ENCODE measurements around the gene MAIP1. TPM values are rescaled to one million over a fixed set of nuclear protein-coding genes. Genes with fewer than 3 reads are reported as not detected.
A peak's percentile ranks its signal among the peaks of the same experiment; 100 is the strongest.

The MAIP1 gene
- total RNA-seq, 1 donor: 26.8 TPM

DNA sequence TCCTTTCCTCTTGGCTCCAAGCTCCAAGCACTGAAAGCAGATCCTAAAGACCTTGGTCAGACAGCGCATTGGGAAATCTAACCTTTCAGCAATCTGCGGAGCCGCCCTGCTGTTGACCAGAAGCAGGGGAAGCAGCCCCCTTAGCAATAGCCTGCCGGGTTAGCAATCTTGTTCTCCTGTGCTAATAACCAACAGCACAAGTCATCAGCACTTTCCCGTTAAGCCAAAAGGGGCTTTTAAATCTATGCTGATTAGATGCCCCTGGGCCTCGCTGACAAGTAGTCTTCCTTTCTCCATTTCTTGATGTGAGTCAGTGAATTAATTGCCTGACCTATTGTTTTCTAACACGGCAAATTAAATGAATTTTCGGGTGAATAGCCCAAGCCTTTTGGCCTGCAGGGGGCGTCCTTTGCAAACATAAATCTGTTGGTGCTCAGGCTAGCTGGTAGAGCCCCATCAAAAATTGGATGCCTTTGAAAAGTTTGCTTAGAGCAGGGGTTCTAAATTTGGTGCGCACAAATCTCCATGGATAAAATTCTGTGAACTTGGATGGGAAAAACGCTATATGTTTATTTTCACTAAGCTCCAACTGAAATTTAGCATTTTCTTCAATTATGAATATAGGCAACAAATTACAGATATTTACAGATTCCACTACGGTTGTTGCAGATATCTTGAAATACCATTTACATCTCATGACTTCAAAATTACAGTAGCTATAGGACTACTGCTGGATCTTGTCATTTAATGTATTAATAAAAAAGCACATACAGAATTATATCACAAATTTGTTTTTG lies 24.6 kb downstream of the MAIP1 start:
- Histone ChIP-seq H3K4me2 (ENCODE audit: insufficient read depth, low read length) (peak overlapping the region; percentile 84), H3K36me3 (ENCODE audit: insufficient read depth, low read length) (no peaks in the 10 kb centered on the region), H3K79me2 (ENCODE audit: insufficient read depth, low read length) (no peaks in the 10 kb centered on the region), H3K27me3 (ENCODE audit: insufficient read depth, low read length) (no peaks in the 10 kb centered on the region), H3K9me3 (ENCODE audit: low read depth, low read length) (no peaks in the 10 kb centered on the region), H3K4me3 (ENCODE audit: insufficient read depth, low read length) (peak overlapping the region; percentile 65), H3K4me1 (ENCODE audit: insufficient read depth, low read length) (peaks cover 31% of the 10 kb centered on the region), H4K20me1 (ENCODE audit: insufficient read depth, low read length) (no peaks in the 10 kb centered on the region), H2AFZ (ENCODE audit: low read length) (peak overlapping the region; percentile 74), H3K27ac (ENCODE audit: low read depth, low read length) (peak overlapping the region; percentile 50)
- TF ChIP-seq, protein P1, sequence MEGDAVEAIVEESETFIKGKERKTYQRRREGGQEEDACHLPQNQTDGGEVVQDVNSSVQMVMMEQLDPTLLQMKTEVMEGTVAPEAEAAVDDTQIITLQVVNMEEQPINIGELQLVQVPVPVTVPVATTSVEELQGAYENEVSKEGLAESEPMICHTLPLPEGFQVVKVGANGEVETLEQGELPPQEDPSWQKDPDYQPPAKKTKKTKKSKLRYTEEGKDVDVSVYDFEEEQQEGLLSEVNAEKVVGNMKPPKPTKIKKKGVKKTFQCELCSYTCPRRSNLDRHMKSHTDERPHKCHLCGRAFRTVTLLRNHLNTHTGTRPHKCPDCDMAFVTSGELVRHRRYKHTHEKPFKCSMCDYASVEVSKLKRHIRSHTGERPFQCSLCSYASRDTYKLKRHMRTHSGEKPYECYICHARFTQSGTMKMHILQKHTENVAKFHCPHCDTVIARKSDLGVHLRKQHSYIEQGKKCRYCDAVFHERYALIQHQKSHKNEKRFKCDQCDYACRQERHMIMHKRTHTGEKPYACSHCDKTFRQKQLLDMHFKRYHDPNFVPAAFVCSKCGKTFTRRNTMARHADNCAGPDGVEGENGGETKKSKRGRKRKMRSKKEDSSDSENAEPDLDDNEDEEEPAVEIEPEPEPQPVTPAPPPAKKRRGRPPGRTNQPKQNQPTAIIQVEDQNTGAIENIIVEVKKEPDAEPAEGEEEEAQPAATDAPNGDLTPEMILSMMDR (IDR thresholded peaks at IDR 0.05; ENCODE audit: extremely low read depth, low read depth, low read length): peak; percentile 93
- DNase-seq (ENCODE audit: insufficient read length, low spot score, missing footprints): no peak

DNA sequence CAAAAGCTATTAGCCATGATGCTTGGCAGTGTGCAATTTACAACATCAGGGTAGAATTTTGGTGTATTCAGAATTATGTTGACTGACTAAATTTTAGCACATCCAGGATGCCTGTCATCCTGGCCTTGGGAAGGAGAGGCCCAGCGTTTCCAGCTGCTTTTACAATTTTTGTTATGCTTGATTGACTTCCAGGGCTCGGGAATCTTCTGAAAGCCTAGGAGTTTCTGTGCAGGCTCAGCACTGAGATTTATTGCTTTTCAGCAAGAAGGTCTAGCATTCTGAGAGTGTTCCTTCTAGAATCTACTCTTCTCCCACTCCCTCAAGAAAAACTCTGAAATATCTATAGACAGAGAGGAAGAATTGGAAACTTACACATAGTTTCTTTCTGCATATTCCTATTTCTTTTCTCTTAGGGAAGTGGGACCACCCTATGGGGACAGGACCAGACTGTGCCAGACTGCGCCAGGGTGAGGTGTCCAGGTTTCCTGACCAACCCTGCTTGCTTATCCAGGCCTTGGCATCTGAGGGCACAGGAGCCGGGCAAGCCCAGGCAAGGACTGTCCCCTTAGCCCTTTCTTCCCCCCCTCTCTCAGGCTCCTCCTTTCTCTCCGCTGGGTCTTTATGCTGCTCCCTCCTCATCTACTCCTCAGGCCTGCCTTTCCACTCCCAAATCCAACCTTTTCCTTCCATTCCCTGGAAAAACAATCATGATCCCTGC lies 26.9 kb downstream of the MAIP1 start:
- Histone ChIP-seq H3K9me3 (ENCODE audit: low read depth, low read length) (no peaks in the 10 kb centered on the region), H3K27ac (ENCODE audit: low read depth, low read length) (no peak overlapping the region), H3K36me3 (ENCODE audit: insufficient read depth, low read length) (no peaks in the 10 kb centered on the region), H2AFZ (ENCODE audit: low read length) (no peak overlapping the region), H4K20me1 (ENCODE audit: insufficient read depth, low read length) (no peaks in the 10 kb centered on the region), H3K4me2 (ENCODE audit: insufficient read depth, low read length) (no peak overlapping the region), H3K79me2 (ENCODE audit: insufficient read depth, low read length) (no peaks in the 10 kb centered on the region), H3K4me3 (ENCODE audit: insufficient read depth, low read length) (no peak overlapping the region), H3K27me3 (ENCODE audit: insufficient read depth, low read length) (no peaks in the 10 kb centered on the region), H3K4me1 (ENCODE audit: insufficient read depth, low read length) (peaks cover 27% of the 10 kb centered on the region)
- TF ChIP-seq, protein P1 (IDR thresholded peaks at IDR 0.05; ENCODE audit: extremely low read depth, low read depth, low read length): no peak
- no peak for DNase-seq (ENCODE audit: insufficient read length, low spot score, missing footprints)

DNA sequence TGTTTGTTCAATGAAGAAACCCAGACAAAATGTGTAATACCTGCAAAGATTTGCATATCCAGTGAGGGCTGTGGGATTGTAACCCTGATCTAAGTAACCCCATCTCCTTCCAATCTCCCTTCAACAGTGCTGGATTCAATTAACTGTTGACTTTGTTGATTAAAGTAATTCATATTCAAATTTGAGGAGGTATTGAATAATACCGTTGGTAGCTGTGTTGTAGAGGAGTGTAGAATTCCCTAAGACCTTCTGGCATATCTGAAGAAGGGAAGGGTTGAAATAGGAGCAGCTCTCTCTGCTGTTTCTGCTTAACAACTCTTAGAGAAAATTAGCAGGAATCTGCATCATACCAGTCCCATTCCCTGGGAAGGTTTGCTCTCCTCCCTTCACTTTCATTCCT lies 28.2 kb downstream of the MAIP1 start:
- no peak for DNase-seq (ENCODE audit: insufficient read length, low spot score, missing footprints)
- Histone ChIP-seq H3K79me2 (ENCODE audit: insufficient read depth, low read length) (no peaks in the 10 kb centered on the region), H3K9me3 (ENCODE audit: low read depth, low read length) (no peaks in the 10 kb centered on the region), H3K4me2 (ENCODE audit: insufficient read depth, low read length) (no peak overlapping the region), H3K27ac (ENCODE audit: low read depth, low read length) (no peak overlapping the region), H4K20me1 (ENCODE audit: insufficient read depth, low read length) (no peaks in the 10 kb centered on the region), H3K4me3 (ENCODE audit: insufficient read depth, low read length) (no peak overlapping the region), H3K4me1 (ENCODE audit: insufficient read depth, low read length) (peaks cover 25% of the 10 kb centered on the region), H2AFZ (ENCODE audit: low read length) (no peak overlapping the region), H3K36me3 (ENCODE audit: insufficient read depth, low read length) (no peaks in the 10 kb centered on the region), H3K27me3 (ENCODE audit: insufficient read depth, low read length) (no peaks in the 10 kb centered on the region)
- TF ChIP-seq, protein P1 (IDR thresholded peaks at IDR 0.05; ENCODE audit: extremely low read depth, low read depth, low read length): no peak

DNA sequence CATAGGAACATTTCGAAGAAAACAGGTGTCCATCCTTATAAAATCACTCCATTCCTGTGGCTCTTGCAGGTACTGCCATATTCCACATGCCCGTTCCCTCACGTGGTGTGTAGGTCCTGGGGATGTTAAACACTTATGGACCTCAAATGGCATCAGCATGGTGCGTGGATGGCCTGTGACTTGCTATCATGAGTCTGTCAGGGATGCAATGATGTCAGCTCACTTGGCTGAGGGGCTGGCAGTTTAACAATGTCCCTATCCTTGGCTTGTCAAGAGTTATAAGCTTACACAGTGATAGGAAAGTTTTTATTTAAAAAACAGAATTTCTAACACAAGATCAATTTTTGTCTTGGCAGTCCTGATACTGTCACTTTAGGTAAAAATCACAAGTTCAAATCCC lies 28.8 kb downstream of the MAIP1 start:
- H3K4me3 ChIP-seq (ENCODE audit: insufficient read depth, low read length): no peak overlapping the region
- H4K20me1 ChIP-seq (ENCODE audit: insufficient read depth, low read length): no peaks in the 10 kb centered on the region
- H3K27ac ChIP-seq (ENCODE audit: low read depth, low read length): no peak overlapping the region
- no peaks in the 10 kb centered on the region for H3K79me2 ChIP-seq (ENCODE audit: insufficient read depth, low read length)
- no peak overlapping the region for H2AFZ ChIP-seq (ENCODE audit: low read length)
- peaks cover 19% of the 10 kb centered on the region for H3K4me1 ChIP-seq (ENCODE audit: insufficient read depth, low read length)
- H3K27me3 ChIP-seq (ENCODE audit: insufficient read depth, low read length): no peaks in the 10 kb centered on the region
- DNase-seq (ENCODE audit: insufficient read length, low spot score, missing footprints): no peak
- H3K9me3 ChIP-seq (ENCODE audit: low read depth, low read length): no peaks in the 10 kb centered on the region
- no peaks in the 10 kb centered on the region for H3K36me3 ChIP-seq (ENCODE audit: insufficient read depth, low read length)
- TF ChIP-seq, protein P1 (IDR thresholded peaks at IDR 0.05; ENCODE audit: extremely low read depth, low read depth, low read length): no peak
- no peak overlapping the region for H3K4me2 ChIP-seq (ENCODE audit: insufficient read depth, low read length)
